Neural progenitor cell (in vitro differentiated cells): Measurements from ENCODE around the gene CDK5. TPM values are rescaled to one million over a fixed set of nuclear protein-coding genes. Genes with fewer than 3 reads are reported as not detected.

Source experiments
- DNase-seq: peaks from one replicate; pipeline ENCODE4 v3.0.0-alpha.2; 2016; ENCODE audit warnings: low spot score
- H2AFZ ChIP-seq: fragments of 200-600 bp; sonication (generic); replicated peaks from 2 replicates; pipeline ENCODE4 v1.6.1; 2016; ENCODE audit warnings: antibody characterized with exemption
- H3F3A ChIP-seq: fragments of 200-600 bp; sonication (generic); 2 replicates; pipeline ENCODE4 v1.6.1; 2016; ENCODE audit warnings: antibody characterized with exemption, low read depth
- H3K27ac ChIP-seq: fragments of 200-600 bp; sonication (generic); 2 replicates; pipeline ENCODE4 v1.5.1; 2016; ENCODE audit warnings: mild to moderate bottlenecking
- H3K27me3 ChIP-seq: fragments of 200-600 bp; sonication (generic); 2 replicates; pipeline ENCODE4 v1.6.1; 2016; ENCODE audit warnings: mild to moderate bottlenecking, moderate library complexity
- H3K36me3 ChIP-seq: fragments of 200-600 bp; sonication (generic); 2 replicates; pipeline ENCODE4 v1.5.1; 2016
- H3K4me1 ChIP-seq: fragments of 200-600 bp; sonication (generic); 2 replicates; pipeline ENCODE4 v1.6.1; 2016; ENCODE audit warnings: mixed run types
- H3K4me2 ChIP-seq: fragments of 200-600 bp; sonication (generic); 2 replicates; pipeline ENCODE4 v1.6.1; 2016
- H3K4me3 ChIP-seq: fragments of 200-600 bp; sonication (generic); 2 replicates; pipeline ENCODE4 v1.5.1; 2016
- H3K79me2 ChIP-seq: fragments of 200-600 bp; sonication (generic); 2 replicates; pipeline ENCODE4 v1.6.1; 2016; ENCODE audit warnings: low read depth
- H3K9ac ChIP-seq: fragments of 200-600 bp; sonication (generic); 2 replicates; pipeline ENCODE4 v1.6.1; 2016
- H3K9me3 ChIP-seq: fragments of 200-600 bp; sonication (generic); 2 replicates; pipeline ENCODE4 v1.5.1; 2016; ENCODE audit warnings: low read depth
- H4K20me1 ChIP-seq: fragments of 200-600 bp; sonication (generic); 2 replicates; pipeline ENCODE4 v1.6.1; 2016; ENCODE audit warnings: low read depth
- H3K27ac Mint-ChIP-seq: 3 replicates; pipeline ENCODE4 v1.8.0; 2021; ENCODE audit warnings: mixed read lengths
- H3K27me3 Mint-ChIP-seq: 2 replicates; pipeline ENCODE4 v1.8.0; 2022; ENCODE audit warnings: low read depth, mild to moderate bottlenecking, inconsistent platforms, moderate library complexity, mixed read lengths; ENCODE audit not compliant: insufficient read depth
- H3K36me3 Mint-ChIP-seq: 3 replicates; pipeline ENCODE4 v1.8.0; 2021; ENCODE audit warnings: mixed read lengths
- H3K4me1 Mint-ChIP-seq: 3 replicates; pipeline ENCODE4 v1.8.0; 2021; ENCODE audit warnings: mixed read lengths
- H3K4me3 Mint-ChIP-seq: 3 replicates; pipeline ENCODE4 v1.8.0; 2021; ENCODE audit warnings: mild to moderate bottlenecking, moderate library complexity, mixed read lengths
- H3K9me3 Mint-ChIP-seq: 3 replicates; pipeline ENCODE4 v1.8.0; 2020; ENCODE audit warnings: mixed read lengths
- CTCF ChIP-seq: fragments of 200-600 bp; sonication (generic); IDR thresholded peaks from 2 replicates; pipeline ENCODE4 v1.5.1; 2017; ENCODE audit warnings: antibody characterized with exemption, mild to moderate bottlenecking
- EZH2 ChIP-seq: fragments of 200-600 bp; sonication (generic); IDR thresholded peaks from 2 replicates; pipeline ENCODE4 v1.6.1; 2017; ENCODE audit warnings: antibody characterized with exemption, mild to moderate bottlenecking, moderate library complexity
- EZH2phosphoT487 ChIP-seq: fragments of 200-600 bp; sonication (generic); IDR thresholded peaks from 2 replicates; pipeline ENCODE4 v1.6.1; 2017; ENCODE audit warnings: antibody characterized with exemption
- total RNA-seq: library from RNA; depleted of rRNA; stranded (reverse); fragments of >200 nt; gene quantifications from 2 replicates; pipeline ENCODE4 v1.2.3, GENCODE V29; 2015; ENCODE audit warnings: low replicate concordance

CDK5 gene
- total RNA-seq, 1 donor from 2014 or later = 8.1 TPM

- Histone ChIP-seq H3K79me2 (peaks cover 7% of the 10 kb centered on the region), H3K9me3 (no peaks in the 10 kb centered on the region), H3K9ac (no peak overlapping the region), H3K4me2 (peak overlapping the region; percentile 99), H3K27me3 (peaks cover 29% of the 10 kb centered on the region), H3F3A (peaks cover 42% of the 10 kb centered on the region), H4K20me1 (peaks cover 52% of the 10 kb centered on the region), H3K4me1 (peaks cover 43% of the 10 kb centered on the region), H3K36me3 (no peaks in the 10 kb centered on the region), H3K27ac (no peak overlapping the region), H2AFZ (no peak overlapping the region), H3K4me3 (peak overlapping the region; percentile 41)
- H3K27ac Mint-ChIP-seq = peak overlapping the region; percentile 44
- peak; percentile 15 for DNase-seq
- H3K27me3 Mint-ChIP-seq = peaks cover 14% of the 10 kb centered on the region
- peaks cover 40% of the 10 kb centered on the region for H3K4me1 Mint-ChIP-seq
- peak overlapping the region; percentile 90 for H3K4me3 Mint-ChIP-seq
- H3K9me3 Mint-ChIP-seq = no peaks in the 10 kb centered on the region
- no peaks in the 10 kb centered on the region for H3K36me3 Mint-ChIP-seq
- TF ChIP-seq EZH2 (no peak), EZH2phosphoT487 (no peak), CTCF (no peak)
Observed at GRCh38 chr7:151061213-151062110, 3.8 kb upstream of the CDK5 start.

- Histone ChIP-seq H3K4me1 (peaks cover 45% of the 10 kb centered on the region), H3K27me3 (peaks cover 38% of the 10 kb centered on the region), H3K79me2 (peaks cover 7% of the 10 kb centered on the region), H2AFZ (no peak overlapping the region), H3K4me2 (peak overlapping the region; percentile 99), H3K27ac (no peak overlapping the region), H4K20me1 (peaks cover 58% of the 10 kb centered on the region), H3K36me3 (no peaks in the 10 kb centered on the region), H3K9me3 (no peaks in the 10 kb centered on the region), H3K9ac (no peak overlapping the region), H3K4me3 (peak overlapping the region; percentile 77), H3F3A (peaks cover 42% of the 10 kb centered on the region)
- TF ChIP-seq CTCF = peak; percentile 10
- TF ChIP-seq EZH2phosphoT487 = no peak
- Mint-ChIP-seq H3K9me3 (no peaks in the 10 kb centered on the region), H3K27me3 (peaks cover 13% of the 10 kb centered on the region), H3K27ac (no peak overlapping the region), H3K36me3 (no peaks in the 10 kb centered on the region), H3K4me3 (peak overlapping the region; percentile 90), H3K4me1 (peaks cover 46% of the 10 kb centered on the region)
- DNase-seq = peak; percentile 88
Observed at GRCh38 chr7:151060416-151061212, 2.9 kb upstream of the CDK5 start.

GRCh38 chr7:151060113-151060415, 2.4 kb upstream of the CDK5 start:
- H3K9me3 Mint-ChIP-seq = no peaks in the 10 kb centered on the region
- peak overlapping the region; percentile 90 for H3K4me3 Mint-ChIP-seq
- Histone ChIP-seq H3K4me1 (peaks cover 45% of the 10 kb centered on the region), H4K20me1 (peaks cover 53% of the 10 kb centered on the region), H3F3A (peaks cover 42% of the 10 kb centered on the region), H2AFZ (no peak overlapping the region), H3K36me3 (no peaks in the 10 kb centered on the region), H3K4me2 (peak overlapping the region; percentile 99), H3K79me2 (peaks cover 7% of the 10 kb centered on the region), H3K4me3 (peak overlapping the region; percentile 77), H3K9ac (peak overlapping the region; percentile 39), H3K9me3 (no peaks in the 10 kb centered on the region), H3K27me3 (peaks cover 39% of the 10 kb centered on the region), H3K27ac (no peak overlapping the region)
- no peaks in the 10 kb centered on the region for H3K36me3 Mint-ChIP-seq
- no peak overlapping the region for H3K27ac Mint-ChIP-seq
- TF ChIP-seq CTCF (no peak), EZH2 (no peak), EZH2phosphoT487 (no peak)
- DNase-seq = no peak
- H3K27me3 Mint-ChIP-seq = peaks cover 16% of the 10 kb centered on the region
- H3K4me1 Mint-ChIP-seq = peaks cover 46% of the 10 kb centered on the region
